ENCODE measurements around the gene GABRR3.

GRCh38 chr3:97975466-97975865, 59.6 kb downstream of the GABRR3 start:
- TF ChIP-seq POLR2A (IDR thresholded peaks at IDR 0.05) (no peak), POLR2AphosphoS5 (IDR thresholded peaks at IDR 0.05) (no peak), CTCF (IDR thresholded peaks at IDR 0.05 in 8 of 11, conservative IDR thresholded peaks at IDR 0.05 in 3 of 11) (no peak)

All from spleen (tissue), 7 donors.